ENCODE measurements around the gene PTH2R.
"Not testable (repeated sequence)": the region's sequence is repeated elsewhere in the genome, so short reads cannot be mapped to it uniquely, and the experiment has no call there.

Gene PTH2R

DNA sequence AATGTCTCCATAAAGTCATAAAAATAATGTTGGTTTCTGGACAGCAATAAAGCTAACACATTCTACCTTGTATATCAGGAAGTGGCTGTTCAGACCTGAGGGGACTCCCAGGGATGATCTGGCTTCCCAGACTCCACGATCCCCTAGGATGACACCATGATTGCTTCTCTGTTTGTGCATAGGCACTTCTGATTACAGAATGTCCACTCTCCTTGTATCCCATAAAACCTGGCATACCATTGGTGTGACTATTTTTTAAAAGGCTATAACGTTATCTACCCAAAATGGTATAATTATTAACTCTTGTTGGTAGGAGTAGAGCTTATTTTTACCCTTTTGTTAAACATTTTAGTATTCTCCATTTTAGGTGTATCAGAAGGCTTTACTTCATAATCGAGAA lies 57.1 kb downstream of the PTH2R start:
- no peak for TF ChIP-seq CTCF (IDR thresholded peaks at IDR 0.05; ENCODE audit: insufficient read depth, low read depth, low read length, missing control alignments)
- H3K4me3 ChIP-seq (ENCODE audit: low read depth, low read length) = no peak overlapping the region
- no peak for DNase-seq (ENCODE audit: low read depth)

GRCh38 chr2:208464205-208464604 lies 57.6 kb downstream of the PTH2R start:
- no peak for DNase-seq (ENCODE audit: low read depth)
- TF ChIP-seq CTCF (IDR thresholded peaks at IDR 0.05; ENCODE audit: insufficient read depth, low read depth, low read length, missing control alignments) = no peak
- no peak overlapping the region for H3K4me3 ChIP-seq (ENCODE audit: low read depth, low read length)

DNA sequence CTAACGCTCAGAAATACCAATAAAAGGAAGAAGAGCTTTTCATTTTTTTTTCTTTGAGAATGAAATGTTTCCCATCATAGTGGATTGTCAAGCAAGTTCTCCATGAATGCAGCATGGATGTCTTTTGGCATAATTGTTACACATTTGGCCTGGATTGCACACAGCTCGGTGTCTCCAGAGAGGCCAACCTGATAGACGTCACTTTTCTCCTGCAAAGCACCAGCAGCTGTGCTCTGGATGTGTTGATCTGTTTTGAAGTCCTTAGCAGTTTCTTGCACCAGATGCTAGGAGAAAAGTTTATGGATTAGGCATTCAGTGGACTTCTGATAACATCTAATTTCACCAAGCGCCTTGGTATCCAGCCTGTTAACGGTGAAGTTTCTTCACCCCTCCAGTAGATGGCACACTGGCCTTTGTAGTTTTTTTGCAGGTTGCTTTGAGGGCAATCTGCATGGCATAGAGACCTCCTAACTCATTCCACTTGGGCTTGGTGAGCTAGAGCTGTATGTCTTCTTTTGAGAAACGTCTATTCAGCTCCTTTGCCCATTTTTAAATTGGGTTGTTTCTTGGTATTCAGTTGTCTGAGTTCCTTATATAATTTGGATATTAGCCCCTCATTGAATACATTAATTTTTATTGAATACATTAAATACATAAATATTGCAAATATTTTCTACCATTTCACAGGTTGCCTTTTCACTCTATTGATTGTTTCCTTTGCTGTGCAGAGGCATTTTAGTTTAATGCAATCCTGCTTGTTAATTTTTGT lies 59.7 kb downstream of the PTH2R start:
- H3K4me3 ChIP-seq (ENCODE audit: low read depth, low read length) = no peak overlapping the region
- peak; percentile 59 for DNase-seq (ENCODE audit: low read depth)
- TF ChIP-seq CTCF (IDR thresholded peaks at IDR 0.05; ENCODE audit: insufficient read depth, low read depth, low read length, missing control alignments) = peak; percentile 69

GRCh38 chr2:208466920-208467298 lies 60.3 kb downstream of the PTH2R start:
- H3K4me3 ChIP-seq (ENCODE audit: low read depth, low read length) = no peak overlapping the region
- no peak for TF ChIP-seq CTCF (IDR thresholded peaks at IDR 0.05; ENCODE audit: insufficient read depth, low read depth, low read length, missing control alignments)
- DNase-seq (ENCODE audit: low read depth) = no peak

- no peak for DNase-seq (ENCODE audit: low read depth)
- TF ChIP-seq CTCF (IDR thresholded peaks at IDR 0.05; ENCODE audit: insufficient read depth, low read depth, low read length, missing control alignments) = no peak
- no peak overlapping the region for H3K4me3 ChIP-seq (ENCODE audit: low read depth, low read length)
Measured at GRCh38 chr2:208467564-208467963, 61.0 kb downstream of the PTH2R start.

DNA sequence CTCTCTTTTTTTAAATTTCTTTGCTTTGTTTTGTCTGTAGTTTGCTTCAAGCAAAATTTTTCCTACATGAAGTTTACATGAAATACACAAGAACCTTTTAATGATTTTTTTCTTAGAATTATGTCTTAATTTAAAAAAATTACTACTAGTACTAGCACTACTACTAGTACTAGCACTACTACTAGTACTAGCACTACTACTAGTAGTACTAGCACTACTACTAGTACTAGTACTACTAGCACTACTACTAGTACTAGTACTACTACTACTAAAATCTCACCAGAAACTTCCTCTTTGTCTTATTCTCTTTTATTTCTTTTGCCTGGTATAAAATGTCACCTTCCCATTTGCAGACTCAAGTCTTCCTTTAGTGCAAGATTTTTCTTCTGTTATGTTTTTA lies 71.1 kb downstream of the PTH2R start:
- no peak for DNase-seq (ENCODE audit: low read depth)
- H3K4me3 ChIP-seq (ENCODE audit: low read depth, low read length) = no peak overlapping the region
- TF ChIP-seq CTCF (IDR thresholded peaks at IDR 0.05; ENCODE audit: insufficient read depth, low read depth, low read length, missing control alignments) = no peak

GRCh38 chr2:208479342-208479741 lies 72.8 kb downstream of the PTH2R start:
- peak; percentile 22 for DNase-seq (ENCODE audit: low read depth)
- no peak for TF ChIP-seq CTCF (IDR thresholded peaks at IDR 0.05; ENCODE audit: insufficient read depth, low read depth, low read length, missing control alignments)
- no peak overlapping the region for H3K4me3 ChIP-seq (ENCODE audit: low read depth, low read length)

GRCh38 chr2:208481945-208482344 lies 75.4 kb downstream of the PTH2R start:
- H3K4me3 ChIP-seq (ENCODE audit: low read depth, low read length); DNase-seq (ENCODE audit: low read depth): not testable (repeated sequence)

DNA sequence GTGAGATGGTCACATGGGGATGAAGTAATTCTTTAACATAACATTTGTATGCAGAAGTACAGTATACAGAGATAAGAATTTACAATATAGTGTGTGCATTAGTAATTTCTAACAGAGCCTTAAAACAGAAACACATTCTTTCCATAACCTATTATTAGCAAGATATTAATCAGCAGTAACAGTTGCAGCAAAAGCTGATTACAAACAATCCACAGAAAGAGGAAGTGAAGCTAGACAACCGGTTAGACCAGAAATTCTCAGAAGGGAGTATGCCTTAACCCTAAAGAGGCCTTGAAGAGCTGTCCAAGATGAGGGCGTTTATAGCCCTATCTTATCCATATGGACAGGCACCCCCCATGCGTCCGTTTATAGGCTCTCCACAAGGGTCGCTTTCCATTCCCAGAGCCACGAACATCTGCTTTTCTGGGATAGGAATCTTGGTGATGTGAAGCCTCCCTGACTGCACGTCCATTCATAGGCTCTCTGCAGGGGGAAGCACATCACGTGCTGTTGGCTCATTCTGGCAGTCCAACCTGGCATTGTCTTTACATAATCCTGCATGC lies 75.9 kb downstream of the PTH2R start:
- H3K4me3 ChIP-seq (ENCODE audit: low read depth, low read length) = not testable (repeated sequence)
- DNase-seq (ENCODE audit: low read depth) = peak; percentile 21
